Esophagus squamous epithelium (tissue), 4 donors: ENCODE data around the gene KRTAP16-1.

Experiments
- POLR2A ChIP-seq, 4 donors: fragments of 450-650 bp; IDR thresholded peaks; one replicate each; pipeline ENCODE4 v1.6.1; 2017; ENCODE audit warnings: antibody characterized with exemption in 4 of 4, mild to moderate bottlenecking in 4 of 4, moderate library complexity in 3 of 4
- TF ChIP-seq, protein P1 (sequence below), 6 experiments: fragments of 450-650 bp in 4 of 6; fragments of 200-600 bp in 2 of 6; sonication (generic) in 2 of 6; IDR thresholded peaks; one replicate each; pipeline ENCODE4 v1.5.1; 2016 to 2019; ENCODE audit warnings: antibody characterized with exemption in 6 of 6, mild to moderate bottlenecking in 4 of 6, moderate library complexity in 4 of 6

GRCh38 chr17:41339571-41340172 lies 30.6 kb upstream of the KRTAP16-1 start:
- TF ChIP-seq, protein P1, sequence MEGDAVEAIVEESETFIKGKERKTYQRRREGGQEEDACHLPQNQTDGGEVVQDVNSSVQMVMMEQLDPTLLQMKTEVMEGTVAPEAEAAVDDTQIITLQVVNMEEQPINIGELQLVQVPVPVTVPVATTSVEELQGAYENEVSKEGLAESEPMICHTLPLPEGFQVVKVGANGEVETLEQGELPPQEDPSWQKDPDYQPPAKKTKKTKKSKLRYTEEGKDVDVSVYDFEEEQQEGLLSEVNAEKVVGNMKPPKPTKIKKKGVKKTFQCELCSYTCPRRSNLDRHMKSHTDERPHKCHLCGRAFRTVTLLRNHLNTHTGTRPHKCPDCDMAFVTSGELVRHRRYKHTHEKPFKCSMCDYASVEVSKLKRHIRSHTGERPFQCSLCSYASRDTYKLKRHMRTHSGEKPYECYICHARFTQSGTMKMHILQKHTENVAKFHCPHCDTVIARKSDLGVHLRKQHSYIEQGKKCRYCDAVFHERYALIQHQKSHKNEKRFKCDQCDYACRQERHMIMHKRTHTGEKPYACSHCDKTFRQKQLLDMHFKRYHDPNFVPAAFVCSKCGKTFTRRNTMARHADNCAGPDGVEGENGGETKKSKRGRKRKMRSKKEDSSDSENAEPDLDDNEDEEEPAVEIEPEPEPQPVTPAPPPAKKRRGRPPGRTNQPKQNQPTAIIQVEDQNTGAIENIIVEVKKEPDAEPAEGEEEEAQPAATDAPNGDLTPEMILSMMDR (IDR thresholded peaks at IDR 0.05) = no peak
- TF ChIP-seq POLR2A (IDR thresholded peaks at IDR 0.05) = no peak
